ENCODE results near the gene RALGAPB. TPM values are rescaled to one million over a fixed set of nuclear protein-coding genes. Genes with fewer than 3 reads are reported as not detected.
A peak's percentile ranks its signal among the peaks of the same experiment; 100 is the strongest.
"Not testable (repeated sequence)": the region's sequence is repeated elsewhere in the genome, so short reads cannot be mapped to it uniquely, and the experiment has no call there.

RALGAPB gene
- total RNA-seq, 1 experiment from 2014 or later = 24.0 TPM

- H3K4me3 ChIP-seq (replicated peaks in 1 of 2; ENCODE audit: low read depth in 1 of 2, low read length in 2 of 2) = no peak overlapping the region
- BruUV-seq (replicated peaks) = no TSS peak
- no peak overlapping the region for H2AFZ ChIP-seq (ENCODE audit: low read depth, low read length, poor library complexity, severe bottlenecking)
- no peak for DNase-seq (ENCODE audit: low read depth, low spot score)
- CTCF ChIA-PET = no interaction called here
- no peak overlapping the region for H3K9ac ChIP-seq (ENCODE audit: low read length)
- no peaks in the 10 kb centered on the region for H3K27me3 ChIP-seq (ENCODE audit: insufficient read depth, low read length)
- no peaks in the 10 kb centered on the region for H3K9me2 ChIP-seq (ENCODE audit: insufficient read depth)
- H4K20me1 ChIP-seq (ENCODE audit: insufficient read depth) = peaks cover 63% of the 10 kb centered on the region; the same call in 1 of the 2 replicates
- intact Hi-C loops (cut with micrococcal nuclease) = no loop called here
- RAD21 ChIA-PET (ENCODE audit: low non-redundant PET in 1 of 2, low total read pairs in 2 of 2, uncharacterized antibody in 2 of 2, unreplicated experiment in 2 of 2) = no interaction called here
- no peak for TF ChIP-seq RAD21 (IDR thresholded peaks at IDR 0.05; ENCODE audit: low read depth)
- TF ChIP-seq MAX (IDR thresholded peaks at IDR 0.05) = no peak
- no peak for TF ChIP-seq CTCF (IDR thresholded peaks at IDR 0.05 in 2 of 3, conservative IDR thresholded peaks at IDR 0.05 in 1 of 3; ENCODE audit: borderline replicate concordance in 1 of 3, insufficient read depth in 1 of 3, low read depth in 2 of 3, low read length in 2 of 3)
- TF ChIP-seq ELF1 (IDR thresholded peaks at IDR 0.05; ENCODE audit: borderline replicate concordance, low read depth) = no peak
- H3K36me3 ChIP-seq (ENCODE audit: control insufficient read depth in 1 of 2, insufficient read depth in 2 of 2, low read length in 2 of 2) = peaks cover 70 to 83% of the 10 kb centered on the region in 2 experiments
- peaks cover 5 to 15% of the 10 kb centered on the region in 2 experiments for H3K4me1 ChIP-seq (ENCODE audit: control insufficient read depth in 1 of 2, insufficient read depth in 2 of 2, low read length in 2 of 2)
- no peak overlapping the region for H3K4me2 ChIP-seq (ENCODE audit: low read length)
- no peaks in the 10 kb centered on the region for H3K9me3 ChIP-seq (ENCODE audit: control insufficient read depth in 1 of 2, insufficient read depth in 1 of 2, low read depth in 1 of 2, low read length in 2 of 2)
- POLR2A ChIA-PET = no interaction called here
- H3K79me2 ChIP-seq (ENCODE audit: insufficient read depth, low read length) = peaks cover 94% of the 10 kb centered on the region
- ATAC-seq = no peak
- no peak overlapping the region for H3K27ac ChIP-seq (ENCODE audit: low read depth, low read length)
Measured at GRCh38 chr20:38430679-38431325, 41.8 kb upstream of the RALGAPB start.

- peaks cover 52% of the 10 kb centered on the region; the same call in 1 of the 2 replicates for H4K20me1 ChIP-seq (ENCODE audit: insufficient read depth)
- ChIA-PET RAD21 (ENCODE audit: low non-redundant PET in 1 of 2, low total read pairs in 2 of 2, uncharacterized antibody in 2 of 2, unreplicated experiment in 2 of 2) (no interaction called here), CTCF (interaction anchor here (1.5 kb wide), 1 partner anchor 14 kb away, joined by 4 read pairs; no protein-coding TSS in a partner anchor), POLR2A (interaction anchor here (0.8 kb wide), 1 partner anchor 14 kb away, joined by 3 read pairs; no protein-coding TSS in a partner anchor)
- no peak overlapping the region for H3K9ac ChIP-seq (ENCODE audit: low read length)
- intact Hi-C loops (cut with micrococcal nuclease) = no loop called here
- no TSS peak for BruUV-seq (replicated peaks)
- H3K9me2 ChIP-seq (ENCODE audit: insufficient read depth) = no peaks in the 10 kb centered on the region
- peaks cover 5 to 17% of the 10 kb centered on the region in 2 experiments for H3K4me1 ChIP-seq (ENCODE audit: control insufficient read depth in 1 of 2, insufficient read depth in 2 of 2, low read length in 2 of 2)
- no peak for DNase-seq (ENCODE audit: low read depth, low spot score)
- H3K79me2 ChIP-seq (ENCODE audit: insufficient read depth, low read length) = peaks cover 79% of the 10 kb centered on the region
- H2AFZ ChIP-seq (ENCODE audit: low read depth, low read length, poor library complexity, severe bottlenecking) = no peak overlapping the region
- H3K9me3 ChIP-seq (ENCODE audit: control insufficient read depth in 1 of 2, insufficient read depth in 1 of 2, low read depth in 1 of 2, low read length in 2 of 2) = no peaks in the 10 kb centered on the region
- peak overlapping the region; percentile 4; the same call in 1 of the 2 replicates for H3K4me2 ChIP-seq (ENCODE audit: low read length)
- H3K36me3 ChIP-seq (ENCODE audit: control insufficient read depth in 1 of 2, insufficient read depth in 2 of 2, low read length in 2 of 2) = peaks cover 55 to 69% of the 10 kb centered on the region in 2 experiments
- ATAC-seq = no peak
- no peak for TF ChIP-seq SP1 (IDR thresholded peaks at IDR 0.05; ENCODE audit: low read depth)
- TF ChIP-seq SIN3A (IDR thresholded peaks at IDR 0.05; ENCODE audit: low read depth) = no peak
- TF ChIP-seq TCF7L2 (IDR thresholded peaks at IDR 0.05; ENCODE audit: borderline replicate concordance, extremely low read depth, insufficient read depth, insufficient read length) = no peak
- no peak for TF ChIP-seq EGR1 (IDR thresholded peaks at IDR 0.05; ENCODE audit: low read depth)
- TF ChIP-seq SRF (IDR thresholded peaks at IDR 0.05; ENCODE audit: low read depth) = no peak
- no peak for TF ChIP-seq ZNF274 (IDR thresholded peaks at IDR 0.05; ENCODE audit: low read depth, low read length)
- no peak for TF ChIP-seq POLR2A (IDR thresholded peaks at IDR 0.05; ENCODE audit: borderline replicate concordance, extremely low read depth, insufficient read depth, insufficient read length)
- H3K4me3 ChIP-seq (replicated peaks in 1 of 2; ENCODE audit: low read depth in 1 of 2, low read length in 2 of 2) = no peak overlapping the region
- H3K27ac ChIP-seq (ENCODE audit: low read depth, low read length) = 0 out of 2 replicates have a peak overlapping the region, but pooled peaks have one; percentile 15
- no peaks in the 10 kb centered on the region for H3K27me3 ChIP-seq (ENCODE audit: insufficient read depth, low read length)
Measured at GRCh38 chr20:38432292-38432691, 40.4 kb upstream of the RALGAPB start.

- H3K27ac ChIP-seq (ENCODE audit: low read depth, low read length); H2AFZ ChIP-seq (ENCODE audit: low read depth, low read length, poor library complexity, severe bottlenecking); RAD21 ChIA-PET (ENCODE audit: low non-redundant PET in 1 of 2, low total read pairs in 2 of 2, uncharacterized antibody in 2 of 2, unreplicated experiment in 2 of 2); H3K9me2 ChIP-seq (ENCODE audit: insufficient read depth); DNase-seq (ENCODE audit: low read depth, low spot score); H3K9ac ChIP-seq (ENCODE audit: low read length); ATAC-seq; H3K4me2 ChIP-seq (ENCODE audit: low read length); POLR2A ChIA-PET; H3K9me3 ChIP-seq (ENCODE audit: control insufficient read depth in 1 of 2, insufficient read depth in 1 of 2, low read depth in 1 of 2, low read length in 2 of 2); H3K4me3 ChIP-seq (replicated peaks in 1 of 2; ENCODE audit: low read depth in 1 of 2, low read length in 2 of 2); BruUV-seq (replicated peaks); intact Hi-C loops (cut with micrococcal nuclease); H3K27me3 ChIP-seq (ENCODE audit: insufficient read depth, low read length): not testable (repeated sequence)
- Histone ChIP-seq H3K4me1 (ENCODE audit: control insufficient read depth in 1 of 2, insufficient read depth in 2 of 2, low read length in 2 of 2) (peaks cover 5 to 17% of the 10 kb centered on the region in 2 experiments), H3K36me3 (ENCODE audit: control insufficient read depth in 1 of 2, insufficient read depth in 2 of 2, low read length in 2 of 2) (peaks cover 51 to 63% of the 10 kb centered on the region in 2 experiments), H3K79me2 (ENCODE audit: insufficient read depth, low read length) (peaks cover 73% of the 10 kb centered on the region), H4K20me1 (ENCODE audit: insufficient read depth) (peaks cover 48% of the 10 kb centered on the region; the same call in 1 of the 2 replicates)
- CTCF ChIA-PET = interaction anchor here (1.5 kb wide), 1 partner anchor 13 kb away, joined by 4 read pairs; no protein-coding TSS in a partner anchor
Measured at GRCh38 chr20:38432870-38433269, 39.8 kb upstream of the RALGAPB start.

Data from HCT116 (cell line).